T-cell (primary cell): ENCODE results near the gene PDE7B. TPM values are rescaled to one million over a fixed set of nuclear protein-coding genes. Genes with fewer than 3 reads are reported as not detected.
"Not testable (repeated sequence)": the region's sequence is repeated elsewhere in the genome, so short reads cannot be mapped to it uniquely, and the experiment has no call there.

ENCODE experiments used
- ATAC-seq, 4 experiments: fragments of 200-7000 bp in 3 of 4; fragments of 150-1000 bp in 1 of 4; cut with Tn5 transposase; replicated peaks in 1 of 4; 1 replicate in 3 of 4; 2 replicates in 1 of 4; pipeline ENCODE4 v1.10.0; 2021; ENCODE audit warnings: moderate library complexity in 3 of 4, mild to moderate bottlenecking in 2 of 4, moderate number of reproducible peaks in 1 of 4
- CTCF ChIA-PET, 2 donors: fragments of 300-600 bp; sonication (Branson Sonifier 250); formaldehyde crosslinking; loops; one replicate each; lab custom pipeline; 2022; ENCODE audit warnings: antibody characterized with exemption in 2 of 2; lab: Charles Lee
- POLR2A ChIA-PET, 2 donors: fragments of 300-600 bp; sonication (Branson Sonifier 250); formaldehyde crosslinking; loops; one replicate each; lab custom pipeline; 2022; ENCODE audit warnings: antibody characterized with exemption in 2 of 2; lab: Charles Lee
- DNase-seq, 35 experiments: peaks; one replicate each; pipeline versions ENCODE4 v3.0.0 to v3.0.0-alpha.2; 2013 to 2023
- H3K27ac ChIP-seq: one replicate; pipeline ENCODE4 v1.5.1; 2013; ENCODE audit warnings: low read length
- H3K27me3 ChIP-seq, 2 experiments: replicated peaks in 1 of 2; 1 replicate in 1 of 2; 2 replicates in 1 of 2; pipeline versions ENCODE4 v1.6.1 to v1.7.0; 2013; ENCODE audit warnings: low read length in 1 of 2, mixed read lengths in 1 of 2; ENCODE audit not compliant: control insufficient read depth in 2 of 2, insufficient read depth in 2 of 2; ENCODE audit errors: extremely low read depth in 1 of 2
- H3K36me3 ChIP-seq, 2 donors: 1 replicate in 1 of 2; 2 replicates in 1 of 2; pipeline versions ENCODE4 v1.6.1 to v1.7.0; 2013; ENCODE audit warnings: low read length in 1 of 2; ENCODE audit not compliant: control insufficient read depth in 2 of 2, insufficient read depth in 1 of 2; ENCODE audit errors: extremely low read depth in 1 of 2
- H3K4me1 ChIP-seq, 2 experiments: 1 replicate in 1 of 2; 2 replicates in 1 of 2; pipeline versions ENCODE4 v1.6.1 to v1.7.0; 2013; ENCODE audit warnings: low read length in 2 of 2, mixed read lengths in 1 of 2; ENCODE audit not compliant: insufficient read depth in 2 of 2, control insufficient read depth in 1 of 2; ENCODE audit errors: extremely low read depth in 1 of 2
- H3K4me3 ChIP-seq, 2 donors: 1 replicate in 1 of 2; 2 replicates in 1 of 2; pipeline versions ENCODE4 v1.5.1 to v1.7.0; 2013; ENCODE audit warnings: mild to moderate bottlenecking in 2 of 2, low read length in 1 of 2, moderate library complexity in 1 of 2; ENCODE audit not compliant: control insufficient read depth in 1 of 2; ENCODE audit errors: extremely low read depth in 1 of 2
- H3K9me3 ChIP-seq: 2 replicates; pipeline ENCODE4 v1.7.0; 2013
- H3K27ac Mint-ChIP-seq, 2 donors: one replicate each; pipeline ENCODE4 v1.8.0; 2020 to 2021; ENCODE audit warnings: mild to moderate bottlenecking in 2 of 2, mixed read lengths in 2 of 2
- H3K27me3 Mint-ChIP-seq, 2 donors: one replicate each; pipeline ENCODE4 v1.8.0; 2021 to 2022; ENCODE audit warnings: mixed read lengths in 2 of 2
- H3K36me3 Mint-ChIP-seq: one replicate; pipeline ENCODE4 v1.8.0; 2021; ENCODE audit warnings: mixed read lengths
- H3K4me1 Mint-ChIP-seq, 3 donors: one replicate each; pipeline ENCODE4 v1.8.0; 2020 to 2022; ENCODE audit warnings: mixed read lengths in 3 of 3, mild to moderate bottlenecking in 1 of 3
- H3K4me3 Mint-ChIP-seq, 3 donors: one replicate each; pipeline ENCODE4 v1.8.0; 2020 to 2022; ENCODE audit warnings: mild to moderate bottlenecking in 3 of 3, mixed read lengths in 3 of 3, moderate library complexity in 3 of 3
- H3K9me3 Mint-ChIP-seq, 3 donors: one replicate each; pipeline ENCODE4 v1.8.0; 2020 to 2022; ENCODE audit warnings: mixed read lengths in 3 of 3
- WGBS: methylation state at CpG from one replicate; pipeline ENCODE4 v1.1.5; 2013; ENCODE audit warnings: missing lambda C conversion rate; ENCODE audit not compliant: insufficient coverage; 5-methylcytosine and 5-hydroxymethylcytosine counted together
- total RNA-seq, 35 experiments: library from RNA in 6 of 35; stranded (reverse) in 6 of 35; fragments of 120-200 nt in 1 of 35; gene quantifications; one replicate each; pipeline versions ENCODE4 v1.2.1 to v1.2.4 and lab custom pipeline; 2013 to 2026

PDE7B gene
- total RNA-seq, 5 donors from 2014 or later (not counting 1 experiment from before 2014, with no cell fraction given) = 0.35 to 1.5 (median 0.69) TPM

DNA sequence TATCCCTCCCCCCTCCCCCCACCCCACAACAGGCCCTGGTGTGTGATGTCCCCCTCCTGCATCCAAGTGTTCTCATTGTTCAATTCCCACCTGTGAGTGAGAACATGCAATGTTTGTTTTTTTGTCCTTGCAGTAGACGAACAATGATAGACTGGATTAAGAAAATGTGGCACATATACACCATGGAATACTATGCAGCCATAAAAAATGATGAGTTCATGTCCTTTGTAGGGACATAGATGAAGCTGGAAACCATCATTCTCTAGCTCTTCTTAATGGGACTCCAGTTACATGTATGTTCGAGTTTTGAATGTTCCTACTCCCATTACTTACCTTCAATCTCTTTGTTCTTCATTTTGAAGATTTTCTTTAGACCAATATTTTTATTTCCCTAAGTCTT lies 13.4 kb downstream of the PDE7B start:
- DNase-seq, H3K36me3 Mint-ChIP-seq, H3K36me3 ChIP-seq, H3K4me1 Mint-ChIP-seq, H3K4me3 Mint-ChIP-seq, POLR2A ChIA-PET, H3K9me3 Mint-ChIP-seq, H3K27ac ChIP-seq, H3K4me1 ChIP-seq, H3K27me3 ChIP-seq, H3K9me3 ChIP-seq, H3K27me3 Mint-ChIP-seq, ATAC-seq, H3K4me3 ChIP-seq: not testable (repeated sequence)
- H3K27ac Mint-ChIP-seq = peak overlapping the region in 1 of 2 donors; percentile 24
- CTCF ChIA-PET = interaction anchor here (0.7 to 1.3 kb wide), 3 partner anchors 24 to 1889 kb away, joined by 3 to 9 read pairs (median 4); no protein-coding TSS in a partner anchor
- WGBS = 100% methylated on average over 1 of the region's 2 CpGs

DNA sequence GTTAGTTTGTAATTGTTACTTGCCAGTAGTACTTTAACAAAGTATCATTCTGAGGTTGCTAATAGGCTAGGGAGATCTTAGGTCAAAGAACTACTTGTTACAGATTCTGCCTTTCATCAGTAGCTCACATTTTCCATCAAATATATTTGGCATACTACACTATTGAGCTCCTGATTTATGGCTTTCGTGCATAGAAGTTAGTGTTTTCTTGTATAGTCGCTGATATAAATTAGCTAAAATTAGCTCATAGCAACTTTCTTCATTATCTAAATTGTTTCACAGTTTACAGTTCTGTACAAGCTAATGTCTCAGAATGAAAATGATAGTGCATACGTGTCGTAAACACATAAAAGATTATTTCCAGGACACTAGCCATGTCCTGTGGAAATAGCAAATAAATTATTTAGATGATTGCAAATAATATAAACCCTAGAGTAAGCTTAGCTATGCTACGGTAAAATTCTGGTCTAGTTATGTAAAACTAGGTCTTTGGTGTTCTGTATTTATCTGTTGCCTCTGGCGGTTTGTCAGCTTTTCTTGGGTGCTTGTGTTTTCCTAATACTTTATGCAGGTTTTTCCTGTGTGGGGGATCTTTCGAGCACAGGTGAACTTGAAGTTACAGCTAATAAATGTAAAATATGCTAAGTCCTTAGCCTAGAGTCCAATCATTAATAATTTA lies 15.1 kb downstream of the PDE7B start:
- POLR2A ChIA-PET = interaction anchor here (0.6 to 0.7 kb wide), 2 partner anchors 8 to 436 kb away, joined by 4 to 6 read pairs; no protein-coding TSS in a partner anchor
- Histone ChIP-seq H3K4me1 (no peaks in the 10 kb centered on the region), H3K27ac (no peak overlapping the region), H3K4me3 (no peak overlapping the region), H3K9me3 (no peaks in the 10 kb centered on the region), H3K27me3 (no peaks in the 10 kb centered on the region), H3K36me3 (no peaks in the 10 kb centered on the region)
- Mint-ChIP-seq H3K27me3 (no peaks in the 10 kb centered on the region), H3K9me3 (peaks cover 0 to 5% (median 4%) of the 10 kb centered on the region in 3 donors), H3K36me3 (peaks cover 9% of the 10 kb centered on the region), H3K4me1 (peaks cover 0 to 3% (median 0%) of the 10 kb centered on the region in 3 donors), H3K4me3 (no peak overlapping the region), H3K27ac (no peak overlapping the region)
- CTCF ChIA-PET = interaction anchor here (0.8 kb wide), 2 partner anchors 43 to 123 kb away, joined by 3 read pairs; no protein-coding TSS in a partner anchor
- ATAC-seq (no peak), DNase-seq (no peak)
- no CpG with 5 or more reads among the region's 7 CpGs for WGBS

DNA sequence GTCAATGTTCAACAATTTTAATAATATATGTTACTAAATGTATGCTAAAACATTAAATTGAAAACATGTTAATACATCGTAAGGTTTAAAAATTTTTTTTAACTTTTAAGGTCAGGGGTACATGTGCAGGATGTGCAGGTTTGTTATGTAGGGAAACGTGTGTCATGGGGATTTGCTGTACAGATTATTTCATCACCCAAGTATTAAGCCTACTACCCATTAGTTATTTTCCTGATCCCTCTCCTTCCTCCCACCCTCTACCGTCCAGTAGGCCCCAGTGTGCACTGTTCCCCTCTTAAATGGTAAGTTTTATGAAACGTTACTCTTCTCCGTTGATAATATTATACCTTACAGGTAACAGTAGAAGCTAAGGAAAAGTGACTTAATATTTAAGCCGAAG lies 15.8 kb downstream of the PDE7B start:
- no peaks in the 10 kb centered on the region for H3K9me3 ChIP-seq
- Mint-ChIP-seq H3K27me3 (no peaks in the 10 kb centered on the region), H3K27ac (no peak overlapping the region), H3K4me1 (peaks cover 0 to 3% (median 0%) of the 10 kb centered on the region in 3 donors), H3K36me3 (peaks cover 9% of the 10 kb centered on the region), H3K9me3 (peaks cover 0 to 5% (median 4%) of the 10 kb centered on the region in 3 donors), H3K4me3 (no peak overlapping the region)
- DNase-seq (no peak), ATAC-seq (no peak)
- H3K27ac ChIP-seq = no peak overlapping the region
- POLR2A ChIA-PET = interaction anchor here in 1 of 2 donors (0.6 kb wide), 2 partner anchors 530 to 630 kb away, joined by 3 to 6 read pairs; no protein-coding TSS in a partner anchor
- H3K4me3 ChIP-seq = no peak overlapping the region
- no peaks in the 10 kb centered on the region for H3K4me1 ChIP-seq
- no peaks in the 10 kb centered on the region for H3K36me3 ChIP-seq
- no peaks in the 10 kb centered on the region for H3K27me3 ChIP-seq
- CTCF ChIA-PET = interaction anchor here in 1 of 2 donors (0.8 kb wide), 1 partner anchor 42 kb away, joined by 3 read pairs; no protein-coding TSS in a partner anchor
- WGBS = no CpG with 5 or more reads among the region's 6 CpGs

DNA sequence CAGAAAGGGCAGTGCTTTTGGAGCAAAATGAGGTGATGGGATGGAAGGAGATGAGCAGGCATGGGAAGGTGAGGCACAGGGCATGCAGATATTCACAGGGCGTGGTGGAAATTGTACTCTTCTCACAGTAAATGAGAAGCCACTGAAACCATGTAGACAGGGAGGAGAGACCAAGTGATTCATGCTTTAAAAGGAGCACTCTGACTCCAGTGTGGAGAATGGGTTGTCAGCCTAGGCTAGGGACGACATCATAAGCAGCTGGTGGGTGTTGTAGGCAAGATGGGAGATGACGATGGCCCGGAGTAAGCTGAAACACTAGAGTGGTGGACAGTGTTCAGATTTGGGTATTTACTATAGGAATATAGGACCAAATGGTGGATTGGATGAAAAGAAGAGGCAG lies 18.4 kb downstream of the PDE7B start:
- no peaks in the 10 kb centered on the region for H3K27me3 Mint-ChIP-seq
- H3K36me3 Mint-ChIP-seq = peaks cover 9% of the 10 kb centered on the region
- Histone ChIP-seq H3K36me3 (no peaks in the 10 kb centered on the region), H3K4me3 (no peak overlapping the region), H3K27me3 (no peaks in the 10 kb centered on the region), H3K9me3 (no peaks in the 10 kb centered on the region), H3K27ac (no peak overlapping the region), H3K4me1 (no peaks in the 10 kb centered on the region)
- H3K9me3 Mint-ChIP-seq = peaks cover 0 to 5% (median 4%) of the 10 kb centered on the region in 3 donors
- ATAC-seq = no peak
- peaks cover 2 to 6% (median 3%) of the 10 kb centered on the region in 3 donors for H3K4me1 Mint-ChIP-seq
- POLR2A ChIA-PET = no interaction called here
- CTCF ChIA-PET = no interaction called here
- 79% methylated on average over 3 of the region's 4 CpGs for WGBS
- peak overlapping the region in 1 of 2 donors; percentile 7 for H3K27ac Mint-ChIP-seq
- DNase-seq = no peak
- no peak overlapping the region for H3K4me3 Mint-ChIP-seq

DNA sequence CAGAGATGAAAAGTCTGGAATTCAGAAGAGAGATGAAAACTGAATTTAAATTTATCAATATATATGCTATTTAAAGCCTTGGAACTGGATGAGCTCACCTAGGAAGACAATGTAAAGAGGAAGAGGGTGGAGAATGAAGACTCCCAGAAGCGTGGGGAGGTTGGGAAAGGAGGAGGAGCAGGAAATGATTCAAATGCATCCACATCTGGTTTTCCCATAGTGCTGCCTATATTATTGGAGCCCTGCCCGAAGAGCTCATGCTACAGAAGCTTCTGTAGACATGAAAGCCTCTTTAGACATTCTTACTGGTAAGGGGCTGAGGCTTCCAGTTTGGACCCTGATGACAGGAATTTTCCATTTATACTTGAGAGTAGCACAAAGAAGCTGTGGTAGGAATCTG lies 19.2 kb downstream of the PDE7B start:
- H3K36me3 Mint-ChIP-seq = peaks cover 2% of the 10 kb centered on the region
- CTCF ChIA-PET = no interaction called here

DNA sequence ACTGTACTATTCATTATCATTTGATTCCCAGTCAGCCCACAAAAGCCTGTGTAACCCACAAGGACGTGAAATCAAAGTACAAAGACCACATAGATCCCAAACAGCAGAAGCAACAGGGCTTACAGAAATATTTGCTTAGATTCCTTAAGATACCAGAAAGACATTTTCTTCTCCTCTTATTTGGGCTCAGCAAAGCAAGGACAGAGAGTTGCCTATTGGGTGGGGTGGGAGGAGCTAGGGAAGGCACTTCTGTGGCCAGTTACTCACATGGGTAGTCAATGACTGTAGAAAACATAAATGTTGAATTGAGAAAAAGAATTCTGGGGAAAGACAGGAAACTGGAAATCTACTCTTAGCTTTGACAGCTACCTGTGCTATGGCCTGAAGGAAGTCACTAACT lies 19.8 kb downstream of the PDE7B start:
- Histone ChIP-seq H3K27ac (no peak overlapping the region), H3K4me3 (no peak overlapping the region), H3K27me3 (no peaks in the 10 kb centered on the region), H3K9me3 (no peaks in the 10 kb centered on the region), H3K4me1 (peaks cover 4 to 5% of the 10 kb centered on the region in 2 experiments), H3K36me3 (no peaks in the 10 kb centered on the region)
- no peaks in the 10 kb centered on the region for H3K9me3 Mint-ChIP-seq
- no peaks in the 10 kb centered on the region for H3K27me3 Mint-ChIP-seq
- ChIA-PET POLR2A (no interaction called here), CTCF (no interaction called here)
- no peak overlapping the region for H3K4me3 Mint-ChIP-seq
- WGBS = no CpG with 5 or more reads among the region's 1 CpG
- H3K27ac Mint-ChIP-seq = peak overlapping the region in 1 of 2 donors; percentile 46
- peaks cover 2% of the 10 kb centered on the region for H3K36me3 Mint-ChIP-seq
- DNase-seq = no peak
- no peak for ATAC-seq
- H3K4me1 Mint-ChIP-seq = peaks cover 7 to 14% (median 11%) of the 10 kb centered on the region in 3 donors

More for the DNA sequence above, 19.2 kb downstream of the PDE7B start:
- ATAC-seq = no peak
- H3K36me3 ChIP-seq = no peaks in the 10 kb centered on the region
- H3K9me3 Mint-ChIP-seq = no peaks in the 10 kb centered on the region
- H3K27me3 Mint-ChIP-seq = no peaks in the 10 kb centered on the region
- no peaks in the 10 kb centered on the region for H3K9me3 ChIP-seq
- H3K27ac ChIP-seq = no peak overlapping the region
- POLR2A ChIA-PET = no interaction called here
- 100% methylated on average over 1 of the region's 2 CpGs for WGBS
- H3K4me3 ChIP-seq = no peak overlapping the region
- H3K4me3 Mint-ChIP-seq = no peak overlapping the region
- DNase-seq = no peak
- peak overlapping the region in 1 of 2 donors; percentile 36 for H3K27ac Mint-ChIP-seq
- H3K27me3 ChIP-seq = no peaks in the 10 kb centered on the region
- H3K4me1 Mint-ChIP-seq = peaks cover 3 to 8% (median 6%) of the 10 kb centered on the region in 3 donors
- H3K4me1 ChIP-seq = no peaks in the 10 kb centered on the region
